ENCODE results near the gene SLC35E1. TPM values are rescaled to one million over a fixed set of nuclear protein-coding genes. Genes with fewer than 3 reads are reported as not detected.
A peak's percentile ranks its signal among the peaks of the same experiment; 100 is the strongest.

SLC35E1 gene
- total RNA-seq, 1 donor from 2014 or later = 24.7 TPM

DNA sequence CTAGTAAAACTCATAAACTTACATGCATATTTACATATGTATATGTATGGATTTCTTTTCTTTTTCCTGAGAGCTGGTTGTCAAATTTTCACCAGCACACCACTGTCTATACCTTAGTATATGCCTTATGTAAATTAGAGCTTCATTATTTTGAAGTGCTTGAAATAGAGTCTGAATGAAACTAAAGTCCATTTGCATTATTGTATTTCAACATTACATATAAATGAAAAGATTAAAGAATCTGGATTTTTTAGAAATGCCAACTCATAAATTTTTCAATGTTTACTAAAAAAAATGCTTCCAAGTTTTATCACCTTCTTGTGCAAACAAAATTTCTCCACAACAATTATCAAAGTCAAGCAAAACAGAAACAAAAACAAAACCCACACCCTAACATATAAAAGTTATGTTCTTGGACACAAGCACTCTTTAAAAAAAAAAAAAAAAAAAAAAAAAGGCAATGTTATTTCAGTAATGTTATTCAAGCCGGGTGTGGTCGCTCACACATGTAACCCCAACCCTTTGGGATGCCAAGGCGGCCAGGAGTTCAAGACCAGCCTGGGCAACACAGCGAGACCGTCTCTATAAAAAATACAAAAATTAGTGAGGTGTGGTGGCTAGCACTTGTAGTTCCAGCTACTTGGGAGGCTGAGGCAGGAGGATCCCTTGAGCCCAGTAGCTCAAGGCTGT is 37.4 kb upstream of the SLC35E1 start:
- TF ChIP-seq, protein P1, sequence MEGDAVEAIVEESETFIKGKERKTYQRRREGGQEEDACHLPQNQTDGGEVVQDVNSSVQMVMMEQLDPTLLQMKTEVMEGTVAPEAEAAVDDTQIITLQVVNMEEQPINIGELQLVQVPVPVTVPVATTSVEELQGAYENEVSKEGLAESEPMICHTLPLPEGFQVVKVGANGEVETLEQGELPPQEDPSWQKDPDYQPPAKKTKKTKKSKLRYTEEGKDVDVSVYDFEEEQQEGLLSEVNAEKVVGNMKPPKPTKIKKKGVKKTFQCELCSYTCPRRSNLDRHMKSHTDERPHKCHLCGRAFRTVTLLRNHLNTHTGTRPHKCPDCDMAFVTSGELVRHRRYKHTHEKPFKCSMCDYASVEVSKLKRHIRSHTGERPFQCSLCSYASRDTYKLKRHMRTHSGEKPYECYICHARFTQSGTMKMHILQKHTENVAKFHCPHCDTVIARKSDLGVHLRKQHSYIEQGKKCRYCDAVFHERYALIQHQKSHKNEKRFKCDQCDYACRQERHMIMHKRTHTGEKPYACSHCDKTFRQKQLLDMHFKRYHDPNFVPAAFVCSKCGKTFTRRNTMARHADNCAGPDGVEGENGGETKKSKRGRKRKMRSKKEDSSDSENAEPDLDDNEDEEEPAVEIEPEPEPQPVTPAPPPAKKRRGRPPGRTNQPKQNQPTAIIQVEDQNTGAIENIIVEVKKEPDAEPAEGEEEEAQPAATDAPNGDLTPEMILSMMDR (IDR thresholded peaks at IDR 0.05; ENCODE audit: insufficient read depth, low read length, severe bottlenecking) = no peak
- H3K36me3 ChIP-seq (ENCODE audit: control insufficient read depth, insufficient read depth, low read length) = peaks cover 4% of the 10 kb centered on the region
- no peaks in the 10 kb centered on the region for H3K27me3 ChIP-seq (ENCODE audit: control insufficient read depth, insufficient read depth, low read length)
- FAIRE-seq = no peak
- no peak overlapping the region for H3K4me3 ChIP-seq (ENCODE audit: low read depth, low read length)
- no peak for DNase-seq (ENCODE audit: low read depth)

DNA sequence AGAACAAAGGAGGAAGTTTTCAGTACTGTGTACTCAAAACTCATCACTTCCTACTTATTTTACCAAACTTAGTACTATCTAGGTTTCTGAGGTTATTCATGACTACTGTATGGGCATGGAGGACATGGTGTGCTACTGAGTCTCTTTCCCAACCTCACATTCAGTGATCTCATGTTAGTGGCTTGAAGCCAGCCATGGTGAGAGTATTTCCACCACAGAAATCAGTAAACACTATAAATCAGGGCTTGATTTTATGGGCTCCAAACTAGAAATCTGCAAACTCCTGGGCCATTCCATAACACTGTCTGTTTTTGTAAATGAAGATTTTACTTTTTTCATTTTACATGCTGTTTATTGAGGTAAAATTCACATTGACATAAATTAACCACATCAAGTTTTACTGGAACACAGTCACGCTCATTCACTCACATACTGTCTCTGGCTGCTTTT is 36.1 kb upstream of the SLC35E1 start:
- H3K36me3 ChIP-seq (ENCODE audit: control insufficient read depth, insufficient read depth, low read length) = peaks cover 4% of the 10 kb centered on the region
- H3K4me3 ChIP-seq (ENCODE audit: low read depth, low read length) = no peak overlapping the region
- DNase-seq (ENCODE audit: low read depth) = peak; percentile 70
- FAIRE-seq = no peak
- H3K27me3 ChIP-seq (ENCODE audit: control insufficient read depth, insufficient read depth, low read length) = no peaks in the 10 kb centered on the region
- TF ChIP-seq, protein P1 (IDR thresholded peaks at IDR 0.05; ENCODE audit: insufficient read depth, low read length, severe bottlenecking) = no peak

DNA sequence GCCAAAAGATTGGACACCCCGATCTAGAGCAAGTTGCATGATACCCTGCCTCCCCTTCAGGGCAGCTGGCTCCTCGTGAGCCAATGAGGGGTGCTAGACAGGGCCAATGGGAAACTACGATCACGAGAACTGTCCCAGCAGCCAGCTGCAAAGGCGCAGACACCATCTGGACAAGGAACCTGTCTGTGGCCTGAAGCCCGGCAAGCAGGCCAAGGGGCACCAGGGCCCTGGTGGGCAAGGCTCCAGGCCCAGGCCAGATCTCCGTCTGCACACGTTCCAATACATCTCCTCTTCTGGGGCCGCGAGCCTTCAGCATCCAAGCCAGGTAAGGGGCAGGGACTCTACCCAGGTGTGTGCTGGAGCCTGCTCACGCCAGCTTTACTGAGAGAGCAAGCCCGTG is 35.6 kb upstream of the SLC35E1 start:
- TF ChIP-seq, protein P1 (IDR thresholded peaks at IDR 0.05; ENCODE audit: insufficient read depth, low read length, severe bottlenecking) = no peak
- Histone ChIP-seq H3K27me3 (ENCODE audit: control insufficient read depth, insufficient read depth, low read length) (no peaks in the 10 kb centered on the region), H3K4me3 (ENCODE audit: low read depth, low read length) (no peak overlapping the region), H3K36me3 (ENCODE audit: control insufficient read depth, insufficient read depth, low read length) (peaks cover 4% of the 10 kb centered on the region)
- no peak for FAIRE-seq
- no peak for DNase-seq (ENCODE audit: low read depth)

DNA sequence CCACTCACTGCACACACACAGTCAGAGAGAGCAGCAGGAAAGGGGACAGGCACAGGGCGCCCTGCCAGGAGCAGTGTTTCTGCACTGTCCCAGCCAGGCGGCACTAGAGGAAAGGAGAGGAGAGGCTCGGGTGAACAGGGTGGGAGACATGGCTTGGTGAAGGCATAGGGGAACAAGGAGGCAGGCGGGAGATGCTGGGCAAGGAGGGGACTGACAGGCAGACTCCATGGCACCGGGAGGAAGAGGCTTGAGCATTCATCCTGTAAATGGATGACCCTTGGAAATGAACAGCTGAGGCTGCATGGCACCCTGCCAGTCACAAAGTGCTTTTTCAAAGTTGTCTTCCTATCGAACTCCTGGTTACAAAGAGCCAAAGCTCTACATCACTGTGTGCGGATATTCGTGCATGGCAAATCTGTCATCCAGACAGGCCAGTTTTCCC is 33.4 kb upstream of the SLC35E1 start:
- TF ChIP-seq, protein P1 (IDR thresholded peaks at IDR 0.05; ENCODE audit: insufficient read depth, low read length, severe bottlenecking) = no peak
- FAIRE-seq (no peak), DNase-seq (ENCODE audit: low read depth) (no peak)

DNA sequence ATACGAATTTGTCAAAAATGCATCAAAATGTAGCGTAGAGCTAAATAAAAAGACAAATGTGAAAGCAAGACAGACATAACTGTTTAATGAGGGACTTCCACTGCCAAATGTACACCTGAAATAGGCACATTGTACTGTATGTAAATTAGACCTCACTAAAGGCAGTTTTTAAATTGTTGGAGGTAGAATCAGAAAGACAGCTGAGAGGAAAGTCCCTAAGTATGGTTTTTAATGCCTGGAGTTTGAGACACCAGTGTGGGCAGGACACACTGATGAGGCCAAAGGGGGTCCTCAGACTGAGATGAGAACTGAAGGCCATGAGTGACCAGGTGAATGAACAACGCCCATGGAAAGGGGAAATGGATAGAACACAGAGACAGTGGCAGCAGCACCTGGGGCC is 32.9 kb upstream of the SLC35E1 start:
- Histone ChIP-seq H3K27me3 (ENCODE audit: control insufficient read depth, insufficient read depth, low read length) (no peaks in the 10 kb centered on the region), H3K36me3 (ENCODE audit: control insufficient read depth, insufficient read depth, low read length) (peaks cover 4% of the 10 kb centered on the region), H3K4me3 (ENCODE audit: low read depth, low read length) (no peak overlapping the region)
- DNase-seq (ENCODE audit: low read depth) (no peak), FAIRE-seq (no peak)
- TF ChIP-seq, protein P1 (IDR thresholded peaks at IDR 0.05; ENCODE audit: insufficient read depth, low read length, severe bottlenecking) = no peak

More for the DNA sequence above, 33.4 kb upstream of the SLC35E1 start:
- Histone ChIP-seq H3K36me3 (ENCODE audit: control insufficient read depth, insufficient read depth, low read length) (peaks cover 4% of the 10 kb centered on the region), H3K4me3 (ENCODE audit: low read depth, low read length) (no peak overlapping the region), H3K27me3 (ENCODE audit: control insufficient read depth, insufficient read depth, low read length) (no peaks in the 10 kb centered on the region)

DNA sequence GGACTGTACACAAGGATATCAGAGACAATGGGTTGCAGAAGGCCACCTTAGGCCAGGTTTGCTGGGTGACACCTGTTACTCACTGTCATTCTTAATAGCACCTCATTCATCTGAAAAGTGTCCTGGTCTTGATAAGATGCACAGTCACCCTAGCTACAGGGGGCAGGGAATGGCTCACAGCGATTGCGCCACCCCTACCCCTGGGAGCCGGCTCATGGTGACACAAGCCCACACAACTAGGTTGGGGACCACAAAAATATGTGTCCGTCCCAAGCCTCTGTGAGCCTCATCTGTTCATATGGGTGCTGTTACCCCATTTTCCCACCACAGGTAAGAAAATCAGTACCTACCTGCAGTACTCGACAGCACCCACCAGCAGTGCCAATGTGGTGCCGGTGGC is 32.4 kb upstream of the SLC35E1 start:
- H3K4me3 ChIP-seq (ENCODE audit: low read depth, low read length) = no peak overlapping the region
- H3K27me3 ChIP-seq (ENCODE audit: control insufficient read depth, insufficient read depth, low read length) = no peaks in the 10 kb centered on the region
- peaks cover 4% of the 10 kb centered on the region for H3K36me3 ChIP-seq (ENCODE audit: control insufficient read depth, insufficient read depth, low read length)
- TF ChIP-seq, protein P1 (IDR thresholded peaks at IDR 0.05; ENCODE audit: insufficient read depth, low read length, severe bottlenecking) = no peak
- FAIRE-seq (no peak), DNase-seq (ENCODE audit: low read depth) (no peak)

Data from bronchial epithelial cell (primary cell).